GM12865 (cell line): ENCODE data around the gene D2HGDH.
A peak's percentile ranks its signal among the peaks of the same experiment; 100 is the strongest.

Experiments
- DNase-seq: peaks from one replicate; pipeline ENCODE4 v3.0.0; 2010; ENCODE audit warnings: low read depth
- H3K4me3 ChIP-seq: 2 replicates; pipeline ENCODE4 v1.5.1; 2011; ENCODE audit warnings: mild to moderate bottlenecking, low read depth, low read length, control low read depth
- CTCF ChIP-seq: IDR thresholded peaks from 2 replicates; pipeline ENCODE4 v1.5.1; 2011; ENCODE audit warnings: low read length, control low read depth, low read depth, inconsistent platforms; ENCODE audit not compliant: insufficient read depth; ENCODE audit errors: missing control alignments

D2HGDH gene

GRCh38 chr2:241768251-241768711 lies 33.9 kb downstream of the D2HGDH start:
- no peak for TF ChIP-seq CTCF
- no peak for DNase-seq
- H3K4me3 ChIP-seq, result no peak overlapping the region

GRCh38 chr2:241768850-241769249 lies 34.4 kb downstream of the D2HGDH start:
- no peak for TF ChIP-seq CTCF
- DNase-seq, result no peak
- H3K4me3 ChIP-seq, result no peak overlapping the region

- TF ChIP-seq CTCF, result no peak
- no peak for DNase-seq
- H3K4me3 ChIP-seq, result no peak overlapping the region
Measured at GRCh38 chr2:241769819-241770184, 35.4 kb downstream of the D2HGDH start.

- TF ChIP-seq CTCF, result no peak
- no peak overlapping the region for H3K4me3 ChIP-seq
- no peak for DNase-seq
Measured at GRCh38 chr2:241770185-241770935, 35.9 kb downstream of the D2HGDH start.

- no peak for DNase-seq
- no peak overlapping the region for H3K4me3 ChIP-seq
- no peak for TF ChIP-seq CTCF
Measured at GRCh38 chr2:241770936-241771285, 36.5 kb downstream of the D2HGDH start.

- TF ChIP-seq CTCF, result no peak
- peak overlapping the region; percentile 49 for H3K4me3 ChIP-seq
Measured at GRCh38 chr2:241771286-241772062, 37.0 kb downstream of the D2HGDH start.

More at GRCh38 chr2:241771286-241772062, 37.0 kb downstream of the D2HGDH start:
- DNase-seq, result peak; percentile 26
